HepG2 (cell line): ENCODE results near the gene HTRA3. TPM values are rescaled to one million over a fixed set of nuclear protein-coding genes. Genes with fewer than 3 reads are reported as not detected.

ENCODE experiments used
- ATAC-seq: fragments of 200-7000 bp; cut with Tn5 transposase; 3 replicates; pipeline ENCODE4 v1.9.1; 2020; ENCODE audit warnings: mild to moderate bottlenecking, moderate library complexity
- BruUV-seq: library from RNA; stranded (reverse); fragments of 400-500 nt; replicated peaks from 2 replicates; lab custom pipeline; 2021; lab: Mats Ljungman, UMichigan
- CTCF ChIA-PET: fragments of 300-600 bp; formaldehyde crosslinking; extraction: SDS; loops from one replicate; lab custom pipeline; 2021; ENCODE audit warnings: low total read pairs, inconsistent platforms, low intra/inter-chr PET ratio; lab: Yijun Ruan, JAX
- POLR2A ChIA-PET: fragments of 350-600 bp; sonication (Branson Sonifier 250); formaldehyde crosslinking; loops from one replicate; lab custom pipeline; 2020; ENCODE audit warnings: antibody characterized with exemption, inconsistent platforms; lab: Yijun Ruan, JAX
- DNase-seq: peaks from one replicate; pipeline ENCODE4 v3.0.0-alpha.2; 2015; ENCODE audit warnings: low spot score
- FAIRE-seq: peaks from 3 replicates; lab custom pipeline; 2011; peaks lifted over from hg19 to GRCh38; lab: Jason Lieb, UNC
- H2AFZ ChIP-seq: one replicate; pipeline ENCODE4 v1.6.1; 2011; ENCODE audit warnings: low read length, inconsistent platforms
- H3K27ac ChIP-seq: fragments of 300-600 bp; 3 replicates; pipeline ENCODE4 v1.8.0; 2011; ENCODE audit warnings: mixed run types, mild to moderate bottlenecking, mixed read lengths, low read length, inconsistent platforms; ENCODE audit not compliant: insufficient read depth; ENCODE audit errors: extremely low read length
- H3K27me3 ChIP-seq, 2 experiments: fragments of 200-600 bp in 1 of 2; 2 replicates in 1 of 2; 3 replicates in 1 of 2; pipeline versions ENCODE4 v1.6.0 to v1.8.0; 2011; ENCODE audit warnings: low read length in 2 of 2, mild to moderate bottlenecking in 2 of 2, moderate library complexity in 2 of 2, inconsistent platforms in 1 of 2; ENCODE audit not compliant: insufficient read depth in 2 of 2, control insufficient read depth in 1 of 2
- H3K36me3 ChIP-seq, 2 experiments: fragments of 200-600 bp in 1 of 2; replicated peaks in 1 of 2; 2 replicates in 1 of 2; 3 replicates in 1 of 2; pipeline versions ENCODE4 v1.5.1 to v1.8.0; 2011; ENCODE audit warnings: low read length in 2 of 2, inconsistent platforms in 1 of 2; ENCODE audit not compliant: insufficient read depth in 2 of 2, control insufficient read depth in 1 of 2
- H3K4me1 ChIP-seq: 2 replicates; pipeline ENCODE4 v1.5.1; 2012; ENCODE audit warnings: low read length, inconsistent platforms; ENCODE audit not compliant: insufficient read depth
- H3K4me2 ChIP-seq: 2 replicates; pipeline ENCODE4 v1.6.0; 2011; ENCODE audit warnings: low read depth, low read length, inconsistent platforms
- H3K4me3 ChIP-seq, 3 experiments: fragments of 200-600 bp in 1 of 3; sonication (generic), shearing (Covaris generic) in 1 of 3; replicated peaks in 1 of 3; 2 replicates each; pipeline ENCODE4 v1.5.1; 2011 to 2016; ENCODE audit warnings: low read length in 3 of 3, inconsistent platforms in 2 of 3, low read depth in 2 of 3, mild to moderate bottlenecking in 2 of 3, control low read depth in 1 of 3, mixed read lengths in 1 of 3; ENCODE audit not compliant: insufficient read depth in 1 of 3
- H3K79me2 ChIP-seq: one replicate; pipeline ENCODE4 v1.6.1; 2011; ENCODE audit warnings: low read length, inconsistent platforms; ENCODE audit not compliant: insufficient read depth
- H3K9ac ChIP-seq: 2 replicates; pipeline ENCODE4 v1.6.0; 2011; ENCODE audit warnings: mild to moderate bottlenecking, low read depth, low read length, inconsistent platforms; ENCODE audit not compliant: insufficient read depth
- H3K9me3 ChIP-seq: 2 replicates; pipeline ENCODE4 v1.5.1; 2012; ENCODE audit warnings: mild to moderate bottlenecking, low read length
- H4K20me1 ChIP-seq: 2 replicates; pipeline ENCODE4 v1.6.0; 2011; ENCODE audit warnings: inconsistent platforms, mild to moderate bottlenecking, low read length, moderate library complexity; ENCODE audit not compliant: insufficient read depth
- AGO2 ChIP-seq: fragments of 200-400 bp; formaldehyde crosslinking; optimal IDR thresholded peaks from 2 replicates; pipeline ENCODE3; 2017; ENCODE audit warnings: mild to moderate bottlenecking, low read depth, low read length, moderate library complexity
- ATAD3A ChIP-seq: sonication (generic); formaldehyde crosslinking; IDR thresholded peaks from 2 replicates; pipeline ENCODE4 v1.4.0; 2020; ENCODE audit warnings: missing genetic modification reagents
- DPF2 ChIP-seq: sonication (generic); formaldehyde crosslinking; IDR thresholded peaks from 2 replicates; pipeline ENCODE4 v1.4.0; 2020; ENCODE audit warnings: mild to moderate bottlenecking, low read depth, missing genetic modification reagents, borderline replicate concordance
- MLXIP ChIP-seq: sonication (generic); formaldehyde crosslinking; IDR thresholded peaks from 2 replicates; pipeline ENCODE4 v1.9.0; 2021; ENCODE audit warnings: missing genetic modification reagents, borderline replicate concordance
- NFATC3 ChIP-seq: sonication (generic); formaldehyde crosslinking; IDR thresholded peaks from 2 replicates; pipeline ENCODE4 v1.5.1; 2020; ENCODE audit warnings: mild to moderate bottlenecking, missing genetic modification reagents
- PCBP2 ChIP-seq: fragments of 200-400 bp; formaldehyde crosslinking; optimal IDR thresholded peaks from 2 replicates; pipeline ENCODE3; 2018; ENCODE audit warnings: low read length, low read depth; ENCODE audit not compliant: poor library complexity, severe bottlenecking
- YY1 ChIP-seq: IDR thresholded peaks from 2 replicates; pipeline ENCODE4 v1.6.1; 2011; ENCODE audit warnings: low read length, low read depth, moderate library complexity, mild to moderate bottlenecking; ENCODE audit not compliant: insufficient read depth, insufficient replicate concordance
- ZNF772 ChIP-seq: sonication (generic); formaldehyde crosslinking; IDR thresholded peaks from 2 replicates; pipeline ENCODE4 v1.5.0; 2020; ENCODE audit warnings: mild to moderate bottlenecking, missing genetic modification reagents
- WGBS: methylation state at CpG from one replicate; pipeline ENCODE4 v1.1.6; 2017; ENCODE audit warnings: low lambda C conversion rate; 5-methylcytosine and 5-hydroxymethylcytosine counted together
- in situ Hi-C: cut with HindIII; loops from 2 replicates; pipeline ENCODE4 v1.10.0; 2017; ENCODE audit warnings: low pct_unique_long_range_greater_than_20kb; ENCODE audit not compliant: extremely low pct_ligation_motif_present
- intact Hi-C: fragments of 100-400 bp; cut with micrococcal nuclease; formaldehyde crosslinking; loops from one replicate; pipeline ENCODE4 v1.10.0; 2022; ENCODE audit not compliant: unreplicated experiment
- polyA plus RNA-seq, 8 experiments: library from polyadenylated mRNA; depleted of rRNA in 3 of 8; stranded (reverse) in 7 of 8; unstranded in 1 of 8; fragments of >200 nt; fragmentation: Illumina TruSeq in 4 of 8; extraction: Trizol in 4 of 8; gene quantifications; 2 replicates each; pipeline versions ENCODE4 v1.2.1 to v1.2.3, GENCODE V29; 2011 to 2016; ENCODE audit warnings: low read depth in 4 of 8, missing spikeins in 1 of 8, mixed read lengths in 1 of 8; ENCODE audit not compliant: insufficient read depth in 1 of 8
- total RNA-seq, 5 experiments: library from RNA; depleted of rRNA; stranded (reverse); fragments of >200 nt; fragmentation: Illumina TruSeq; extraction: Trizol; gene quantifications; 2 replicates each; pipeline ENCODE4 v1.2.3, GENCODE V29; 2016; ENCODE audit warnings: low read depth in 1 of 5

Gene HTRA3
- total and polyA plus RNA-seq, 2 of the 13 experiments (the other 11 are each of a cell fraction or from before 2014, with no cell fraction given) = 0.17 TPM; not detected in 1

- peaks cover 42% of the 10 kb centered on the region for H3K4me1 ChIP-seq
- no peaks in the 10 kb centered on the region for H3K9me3 ChIP-seq
- H3K79me2 ChIP-seq = no peaks in the 10 kb centered on the region
- no CpG with 5 or more reads among the region's 9 CpGs for WGBS
- DNase-seq = no peak
- in situ Hi-C loops = loop anchor here (5.0 kb wide), 1 partner anchor 163 kb away; no protein-coding TSS in a partner anchor
- H3K27me3 ChIP-seq = no peaks in the 10 kb centered on the region
- CTCF ChIA-PET = interaction anchor here (3.7 kb wide), 1 partner anchor 163 kb away, joined by 29 read pairs; no protein-coding TSS in a partner anchor
- POLR2A ChIA-PET = interaction anchor here (1.0 to 1.3 kb wide), 1 partner anchor 63 kb away, joined by 3 to 4 read pairs; no protein-coding TSS in a partner anchor
- H3K27ac ChIP-seq = no peak overlapping the region
- TF ChIP-seq ZNF772 (CRISPR knock-in tag) = no peak
- no peak for TF ChIP-seq MLXIP (CRISPR knock-in tag)
- no peak for TF ChIP-seq ATAD3A (CRISPR knock-in tag)
- TF ChIP-seq NFATC3 (CRISPR knock-in tag) = no peak
- TF ChIP-seq AGO2 = peak; percentile 48
- TF ChIP-seq PCBP2 = no peak
- TF ChIP-seq YY1 = no peak
- no peak for TF ChIP-seq DPF2 (CRISPR knock-in tag)
- no peak for FAIRE-seq
- no peak overlapping the region for H3K4me2 ChIP-seq
- H2AFZ ChIP-seq = no peak overlapping the region
- no peak overlapping the region for H3K4me3 ChIP-seq
- peaks cover 17 to 40% of the 10 kb centered on the region in 2 experiments for H3K36me3 ChIP-seq
- ATAC-seq = no peak
- peaks cover 9% of the 10 kb centered on the region; the same call in 1 of the 2 replicates for H4K20me1 ChIP-seq
- intact Hi-C loops = loop anchor here (5.0 kb wide), 1 partner anchor 47 kb away; no protein-coding TSS in a partner anchor
- no TSS peak for BruUV-seq
- H3K9ac ChIP-seq = no peak overlapping the region
These were observed 29.9 kb upstream of the HTRA3 start for GRCh38 chr4:8239661-8240060.
